SIG-M5 (cell line): Measurements from ENCODE around the gene SHC2.
A peak's percentile ranks its signal among the peaks of the same experiment; 100 is the strongest.

Experiments used
- DNase-seq: peaks from one replicate; lab custom pipeline; 2025; lab: John Stamatoyannopoulos, UW

SHC2 gene, protein sequence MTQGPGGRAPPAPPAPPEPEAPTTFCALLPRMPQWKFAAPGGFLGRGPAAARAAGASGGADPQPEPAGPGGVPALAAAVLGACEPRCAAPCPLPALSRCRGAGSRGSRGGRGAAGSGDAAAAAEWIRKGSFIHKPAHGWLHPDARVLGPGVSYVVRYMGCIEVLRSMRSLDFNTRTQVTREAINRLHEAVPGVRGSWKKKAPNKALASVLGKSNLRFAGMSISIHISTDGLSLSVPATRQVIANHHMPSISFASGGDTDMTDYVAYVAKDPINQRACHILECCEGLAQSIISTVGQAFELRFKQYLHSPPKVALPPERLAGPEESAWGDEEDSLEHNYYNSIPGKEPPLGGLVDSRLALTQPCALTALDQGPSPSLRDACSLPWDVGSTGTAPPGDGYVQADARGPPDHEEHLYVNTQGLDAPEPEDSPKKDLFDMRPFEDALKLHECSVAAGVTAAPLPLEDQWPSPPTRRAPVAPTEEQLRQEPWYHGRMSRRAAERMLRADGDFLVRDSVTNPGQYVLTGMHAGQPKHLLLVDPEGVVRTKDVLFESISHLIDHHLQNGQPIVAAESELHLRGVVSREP

DNA sequence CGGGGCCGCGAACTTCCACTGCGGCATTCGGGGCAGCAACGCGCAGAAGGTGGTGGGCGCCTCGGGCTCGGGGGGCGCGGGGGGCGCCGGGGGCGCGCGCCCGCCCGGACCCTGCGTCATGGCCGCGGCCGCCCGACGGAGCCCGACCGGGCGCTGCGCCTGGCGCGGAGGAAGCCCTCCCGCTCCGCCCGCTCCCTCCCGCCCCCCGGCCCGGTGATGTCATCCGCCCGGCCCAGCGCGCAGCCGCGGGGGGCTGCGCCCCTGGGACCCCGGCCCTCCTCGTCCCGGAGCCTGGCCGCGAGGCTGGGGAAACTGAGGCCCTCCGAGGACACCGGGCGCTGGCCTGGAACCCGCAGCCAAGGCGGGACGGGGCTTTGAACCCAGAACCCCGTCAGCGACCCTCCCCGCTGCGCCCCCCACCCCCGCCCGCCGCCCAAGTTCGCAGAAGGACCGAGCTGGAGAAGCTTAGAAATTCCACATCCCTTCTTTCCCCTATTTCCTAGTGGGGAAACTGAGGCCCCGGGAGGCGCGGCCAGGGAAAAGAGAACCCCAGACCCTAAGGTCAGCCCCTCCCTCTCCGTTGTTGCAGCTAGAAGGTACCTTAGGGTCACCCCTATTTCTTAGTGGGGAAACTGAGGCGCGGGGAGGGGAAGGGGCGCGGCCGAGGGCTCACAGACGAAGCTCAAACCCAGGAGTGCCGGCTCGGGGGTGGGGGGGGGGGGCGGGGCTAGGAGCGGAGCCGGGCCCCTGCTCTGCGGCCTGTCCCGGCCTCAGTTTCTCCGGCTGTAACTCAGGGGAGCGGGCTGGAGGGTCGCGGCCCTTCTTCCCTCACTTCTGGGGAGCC is at the start of gene SHC2:
SHC2 (minus strand) TSS at position 157 of the 844 bp plus-strand sequence; CDS start at position 120, 37 bp downstream.
- DNase-seq, result no peak

DNA sequence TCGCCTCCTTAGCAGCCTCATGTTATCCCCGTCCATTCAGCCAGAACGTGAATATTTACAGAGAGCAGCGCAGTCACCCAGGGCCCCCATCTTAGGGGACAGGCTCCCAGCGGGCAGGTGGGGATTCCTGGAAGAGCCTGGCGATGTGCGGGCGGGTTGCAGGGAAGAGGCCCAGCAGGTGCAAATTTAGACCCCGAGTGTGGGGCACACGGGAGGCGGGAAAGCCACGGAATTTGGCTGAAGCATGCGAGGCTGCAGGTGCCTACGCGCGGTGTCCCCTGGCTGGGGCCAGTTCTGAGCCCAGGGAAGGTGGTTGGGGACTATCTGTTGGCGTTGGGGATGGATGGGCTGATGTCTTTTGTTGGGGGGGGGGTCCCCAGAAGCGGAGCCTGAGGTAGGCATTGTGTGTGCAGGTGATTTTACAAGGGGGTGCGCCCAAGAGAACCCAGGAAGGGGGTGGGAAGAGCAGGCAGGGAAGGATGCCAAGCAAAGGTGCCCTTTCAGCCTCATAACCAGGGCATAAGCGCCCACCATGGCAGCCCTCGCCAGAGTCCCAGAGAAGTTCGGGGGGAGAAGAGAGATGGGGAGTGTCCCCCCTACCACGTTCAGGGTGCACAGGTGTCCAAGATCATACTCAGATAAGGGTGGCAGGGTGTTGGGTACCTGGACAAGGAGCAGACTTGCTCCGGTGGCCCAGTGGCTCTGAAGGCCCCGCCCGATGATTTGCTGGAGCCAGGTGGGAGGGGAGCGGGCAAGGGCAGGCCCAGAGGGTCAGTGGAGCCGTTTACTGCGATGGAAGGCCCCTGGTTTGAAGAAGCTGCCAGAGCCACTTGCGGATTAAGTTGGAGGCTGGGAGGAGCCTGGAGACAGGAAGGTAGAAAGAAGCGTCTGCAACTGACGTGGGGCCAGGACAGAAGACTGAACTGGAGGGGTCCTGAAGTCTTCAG is 47.6 kb upstream of the SHC2 start:
- DNase-seq, result no peak

DNA sequence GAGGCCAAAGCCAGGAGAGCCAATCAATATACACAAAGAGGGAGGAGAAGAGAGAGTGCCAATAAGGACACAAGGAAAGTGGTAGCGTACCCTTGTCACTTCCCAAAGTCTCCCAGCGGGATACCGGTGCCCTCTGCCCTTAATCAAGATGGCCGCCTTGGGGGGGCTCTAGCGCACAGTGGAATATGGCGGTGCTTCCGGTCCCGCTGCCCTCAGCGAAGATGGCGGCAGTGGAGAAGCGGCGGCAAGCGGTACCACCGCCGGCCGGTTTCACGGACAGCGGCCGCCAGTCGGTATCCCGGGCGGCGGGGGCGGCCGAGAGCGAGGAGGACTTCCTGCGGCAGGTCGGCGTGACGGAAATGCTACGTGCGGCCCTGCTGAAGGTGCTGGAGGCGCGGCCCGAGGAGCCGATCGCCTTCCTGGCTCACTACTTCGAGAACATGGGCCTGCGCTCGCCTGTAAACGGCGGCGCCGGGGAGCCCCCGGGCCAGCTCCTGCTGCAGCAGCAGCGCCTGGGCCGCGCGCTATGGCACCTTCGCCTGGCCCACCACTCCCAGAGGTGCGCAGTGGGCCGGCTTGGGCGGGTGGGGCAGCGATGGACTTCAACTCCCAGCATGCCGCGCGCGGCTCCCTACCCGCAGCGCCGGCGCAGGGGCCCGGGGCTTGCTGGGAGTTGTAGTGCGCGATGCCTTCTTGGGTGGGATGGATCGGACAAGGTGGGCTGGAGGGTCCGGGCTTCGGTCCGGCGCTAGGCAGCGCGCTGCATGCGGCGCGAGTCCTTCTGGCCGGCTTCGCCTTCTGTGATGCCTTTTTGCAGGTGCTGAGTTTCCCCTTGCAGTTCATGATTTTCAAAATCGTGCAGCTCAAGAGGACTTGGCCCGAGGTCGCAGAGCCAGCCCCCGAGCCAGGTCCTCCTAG is 46.7 kb upstream of the SHC2 start, which contains the start of gene TPGS1:
TPGS1 (plus strand) TSS at position 212 of the 918 bp plus-strand sequence; CDS start at position 222, 10 bp downstream.
- no peak for DNase-seq

DNA sequence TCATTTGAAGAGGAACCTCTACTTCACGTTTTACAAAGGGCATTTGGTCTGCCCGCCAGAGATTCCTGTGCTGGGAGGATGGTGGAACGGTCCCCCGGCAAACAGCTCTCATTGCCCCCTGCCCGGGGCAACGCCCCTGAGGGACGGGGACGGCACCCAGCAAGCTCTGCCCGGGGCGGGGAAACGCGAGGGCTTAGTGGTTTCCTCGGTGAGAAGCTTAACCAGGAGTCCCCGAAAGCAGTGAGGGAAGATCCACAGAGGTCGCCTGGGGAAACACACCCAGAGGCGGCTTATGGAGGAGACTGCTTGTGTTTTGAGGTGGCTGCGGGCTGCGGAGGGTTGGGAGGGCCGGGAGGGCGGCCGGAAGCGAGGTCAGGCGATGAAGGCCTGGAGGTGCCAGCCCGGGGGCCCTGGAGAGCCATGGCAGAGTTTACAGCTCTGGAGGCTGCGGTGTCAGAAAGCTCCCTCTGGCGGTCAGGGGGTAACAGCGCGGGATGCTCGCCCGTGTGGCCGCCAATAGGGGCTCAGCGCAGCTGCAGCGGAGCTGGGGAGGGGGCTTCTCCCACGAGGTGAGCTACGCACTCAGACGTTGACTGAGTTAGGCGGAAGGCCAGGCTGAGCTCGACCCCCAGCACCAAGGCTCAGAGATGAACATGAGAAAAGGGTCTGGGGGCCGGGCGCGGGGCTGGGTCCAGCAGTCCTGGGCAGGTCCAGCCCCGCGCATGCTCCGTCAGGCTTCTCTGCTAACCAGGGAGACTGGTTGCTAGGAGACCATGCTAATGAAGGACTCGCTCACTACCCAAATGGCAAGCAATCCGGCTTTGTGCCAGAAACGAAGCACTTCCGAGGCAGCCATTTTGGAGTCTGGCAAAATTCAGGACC is 45.8 kb upstream of the SHC2 start:
- DNase-seq, result peak; percentile 95

DNA sequence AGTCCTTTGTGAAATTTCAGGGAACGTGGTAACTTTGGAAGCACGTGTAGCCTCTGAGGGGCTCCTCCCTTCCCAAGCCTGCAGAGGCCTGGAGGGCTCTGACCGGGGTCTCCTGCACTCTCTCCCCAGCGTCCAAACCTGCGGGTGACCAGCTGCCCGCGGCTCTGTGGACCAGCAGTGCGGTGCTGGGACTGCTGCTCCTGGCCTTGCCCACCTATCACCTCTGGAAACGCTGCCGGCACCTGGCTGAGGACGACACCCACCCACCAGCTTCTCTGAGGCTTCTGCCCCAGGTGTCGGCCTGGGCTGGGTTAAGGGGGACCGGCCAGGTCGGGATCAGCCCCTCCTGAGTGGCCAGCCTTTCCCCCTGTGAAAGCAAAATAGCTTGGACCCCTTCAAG is 43.8 kb upstream of the SHC2 start:
- DNase-seq, result no peak

DNA sequence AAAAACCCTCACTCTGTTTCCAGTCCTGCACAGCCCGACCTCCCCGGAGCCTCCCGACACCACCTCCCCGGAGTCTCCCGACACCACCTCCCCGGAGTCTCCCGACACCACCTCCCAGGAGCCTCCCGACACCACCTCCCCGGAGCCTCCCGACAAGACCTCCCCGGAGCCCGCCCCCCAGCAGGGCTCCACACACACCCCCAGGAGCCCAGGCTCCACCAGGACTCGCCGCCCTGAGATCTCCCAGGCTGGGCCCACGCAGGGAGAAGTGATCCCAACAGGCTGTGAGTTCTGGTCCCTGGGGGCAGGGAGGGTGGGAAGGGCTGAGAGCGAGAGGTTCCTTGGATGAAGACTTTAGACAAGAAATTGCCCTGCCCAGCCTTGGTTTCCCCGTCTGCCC is 40.8 kb upstream of the SHC2 start:
- DNase-seq, result no peak

DNA sequence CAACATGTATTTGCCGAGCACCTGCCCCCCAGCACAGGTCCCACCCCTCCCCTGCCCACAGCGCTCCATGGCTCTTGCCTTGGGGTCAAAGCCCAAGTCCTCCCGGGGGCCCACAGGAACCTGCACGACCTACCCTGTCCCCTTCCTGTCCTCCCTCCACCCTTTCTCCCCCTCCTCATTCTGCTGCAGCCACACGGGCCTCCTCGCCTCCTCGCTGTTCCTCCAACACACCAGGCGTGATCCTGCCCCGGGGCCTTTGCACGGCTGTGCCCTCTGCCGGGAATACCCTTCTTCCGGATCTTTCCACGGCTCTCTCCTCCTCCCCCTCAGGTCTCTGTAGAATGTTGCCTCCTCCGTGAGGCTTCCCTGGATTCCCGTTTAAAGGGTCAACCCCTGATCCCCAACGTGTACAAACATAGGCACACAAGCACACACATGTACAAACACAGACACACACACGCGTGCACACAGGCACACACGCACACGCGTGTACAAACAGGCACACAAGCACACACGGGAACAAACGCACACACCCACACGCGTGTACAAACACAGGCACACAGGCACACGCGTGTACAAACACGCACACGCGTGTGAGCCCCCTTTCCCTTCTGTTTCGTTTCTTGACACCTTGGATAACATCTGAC is 38.3 kb upstream of the SHC2 start:
- DNase-seq, result no peak

DNA sequence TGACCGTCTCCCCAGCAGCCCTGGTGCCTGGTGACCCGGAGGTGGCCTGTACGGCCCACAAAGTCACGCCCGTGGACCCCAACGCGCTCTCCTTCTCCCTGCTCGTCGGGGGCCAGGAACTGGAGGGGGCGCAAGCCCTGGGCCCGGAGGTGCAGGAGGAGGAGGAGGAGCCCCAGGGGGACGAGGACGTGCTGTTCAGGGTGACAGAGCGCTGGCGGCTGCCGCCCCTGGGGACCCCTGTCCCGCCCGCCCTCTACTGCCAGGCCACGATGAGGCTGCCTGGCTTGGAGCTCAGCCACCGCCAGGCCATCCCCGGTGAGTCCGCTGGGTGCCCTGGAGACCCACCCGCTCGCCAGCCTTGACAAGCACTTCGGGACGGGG is 37.7 kb upstream of the SHC2 start:
- DNase-seq, result no peak

DNA sequence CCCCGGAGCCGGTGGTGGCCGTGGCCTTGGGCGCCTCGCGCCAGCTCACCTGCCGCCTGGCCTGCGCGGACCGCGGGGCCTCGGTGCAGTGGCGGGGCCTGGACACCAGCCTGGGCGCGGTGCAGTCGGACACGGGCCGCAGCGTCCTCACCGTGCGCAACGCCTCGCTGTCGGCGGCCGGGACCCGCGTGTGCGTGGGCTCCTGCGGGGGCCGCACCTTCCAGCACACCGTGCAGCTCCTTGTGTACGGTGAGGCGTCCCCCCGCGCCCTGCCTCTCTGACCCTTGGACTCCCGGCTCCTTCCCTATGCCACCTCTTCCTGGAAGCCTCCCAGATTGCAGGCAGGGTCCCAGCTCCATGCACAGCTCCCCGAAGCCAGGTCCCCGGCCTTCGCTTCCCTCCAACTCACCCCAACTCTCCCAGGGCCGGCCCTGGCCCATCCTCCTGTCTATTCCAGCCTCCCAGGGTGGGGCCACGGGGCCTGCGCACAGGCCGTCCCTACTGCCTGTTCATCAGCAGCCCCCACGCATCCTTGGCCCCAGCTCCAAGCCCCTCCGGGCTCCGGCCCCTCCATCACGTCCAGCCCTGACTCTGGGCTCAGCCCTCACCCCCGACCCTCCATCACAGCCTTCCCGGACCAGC is 37.2 kb upstream of the SHC2 start:
- no peak for DNase-seq

DNA sequence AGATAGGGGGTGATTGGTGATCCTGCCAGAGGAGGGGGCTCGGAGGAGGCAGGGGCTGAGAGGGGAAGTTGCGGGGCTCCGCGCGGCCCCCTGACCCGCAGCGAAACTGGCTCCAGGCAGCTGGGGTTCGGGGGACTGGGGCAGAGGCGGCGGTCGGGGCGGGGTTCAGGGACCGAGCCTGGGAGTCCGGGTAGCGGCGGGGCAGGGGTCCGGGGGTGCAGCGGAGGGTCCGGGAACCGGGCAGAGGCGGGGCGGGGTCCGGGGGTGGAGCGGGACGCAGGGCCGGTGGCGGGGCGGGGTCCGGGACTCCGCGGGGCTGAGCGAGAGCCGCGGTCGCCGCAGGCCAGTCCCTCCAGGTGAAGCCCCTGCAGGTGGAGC is 36.6 kb upstream of the SHC2 start:
- no peak for DNase-seq

DNA sequence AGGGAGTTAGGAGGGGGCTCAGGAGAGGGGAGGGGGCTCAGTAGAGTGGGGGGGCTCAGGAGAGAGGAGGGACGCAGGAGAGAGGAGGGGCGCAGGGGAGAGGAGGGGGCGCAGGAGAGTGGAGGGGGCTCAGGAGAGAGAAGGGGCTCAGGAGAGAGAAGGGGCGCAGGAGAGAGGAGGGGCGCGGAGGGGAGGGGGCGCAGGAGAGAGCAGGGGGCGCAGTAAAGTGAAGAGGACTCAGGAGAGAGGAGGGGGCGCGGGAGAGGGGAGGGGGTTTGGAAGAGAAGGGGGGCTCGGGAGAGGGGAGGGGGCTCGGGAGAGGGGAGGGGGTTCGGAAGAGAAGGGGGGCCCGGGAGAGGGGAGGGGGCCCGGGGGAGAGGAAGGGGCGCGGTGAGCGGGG is 36.2 kb upstream of the SHC2 start:
- DNase-seq, result no peak

DNA sequence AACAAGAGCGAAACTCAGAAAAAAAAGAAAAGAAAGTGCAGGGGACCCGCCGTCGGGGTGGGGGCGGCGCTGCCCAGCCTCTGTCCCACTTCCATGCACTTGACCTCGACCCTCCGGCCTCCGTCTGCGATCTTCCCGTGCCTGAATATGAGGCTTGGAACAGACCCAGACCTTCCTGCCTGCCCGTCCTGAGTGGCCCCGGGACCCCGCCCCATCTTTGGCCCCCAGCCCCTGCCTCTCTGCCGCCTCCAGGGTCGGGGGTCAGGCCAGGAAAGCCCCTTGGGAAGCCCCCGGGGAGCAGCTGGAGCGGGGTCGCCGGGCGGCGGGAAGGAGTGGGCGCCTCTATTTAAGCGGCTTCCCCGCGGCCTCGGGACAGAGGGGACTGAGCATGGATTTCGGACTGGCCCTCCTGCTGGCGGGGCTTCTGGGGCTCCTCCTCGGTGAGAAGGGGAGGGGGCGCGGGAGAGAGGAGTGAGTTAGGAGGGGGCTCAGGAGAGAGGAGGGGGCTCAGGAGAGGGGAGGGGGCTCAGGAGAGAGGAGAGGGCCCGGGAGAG is 35.4 kb upstream of the SHC2 start, which contains the start of gene MADCAM1:
MADCAM1 (plus strand) TSS at position 375 of the 554 bp plus-strand sequence; CDS start at position 389, 14 bp downstream.
- DNase-seq, result no peak

DNA sequence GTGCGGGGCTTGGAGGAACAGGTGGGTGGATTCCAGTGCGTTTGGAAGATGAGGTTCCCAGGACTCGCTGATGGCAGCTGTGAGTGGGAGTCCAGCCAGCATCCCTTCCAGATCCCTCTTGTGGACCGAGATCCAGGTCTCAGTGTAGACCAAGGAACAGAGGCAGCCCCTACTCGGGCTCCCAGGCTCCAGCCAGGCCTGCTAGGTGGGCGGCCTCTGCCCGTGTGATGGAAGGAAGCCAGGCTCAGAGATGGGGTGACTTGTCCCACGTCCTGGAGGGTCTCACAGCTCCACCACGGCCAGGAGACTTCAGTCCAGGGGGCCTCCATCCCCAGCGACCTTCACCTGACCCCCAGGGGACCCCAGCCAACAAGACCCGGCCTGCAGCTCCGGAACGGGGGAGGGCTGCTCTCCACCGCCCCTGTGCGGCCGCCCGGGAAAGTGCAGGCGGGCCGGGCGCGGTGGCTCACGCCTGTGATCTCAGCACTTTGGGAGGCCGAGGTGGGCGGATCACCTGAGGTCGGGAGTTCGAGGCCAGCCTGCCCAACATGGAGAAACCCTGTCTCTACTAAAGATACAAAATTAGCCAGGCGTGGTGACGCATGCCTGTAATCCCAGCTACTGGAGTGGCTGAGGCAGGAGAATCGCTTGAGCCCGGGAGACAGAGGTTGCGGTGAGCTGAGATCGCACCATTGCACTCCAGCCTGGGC is 34.7 kb upstream of the SHC2 start:
- no peak for DNase-seq

DNA sequence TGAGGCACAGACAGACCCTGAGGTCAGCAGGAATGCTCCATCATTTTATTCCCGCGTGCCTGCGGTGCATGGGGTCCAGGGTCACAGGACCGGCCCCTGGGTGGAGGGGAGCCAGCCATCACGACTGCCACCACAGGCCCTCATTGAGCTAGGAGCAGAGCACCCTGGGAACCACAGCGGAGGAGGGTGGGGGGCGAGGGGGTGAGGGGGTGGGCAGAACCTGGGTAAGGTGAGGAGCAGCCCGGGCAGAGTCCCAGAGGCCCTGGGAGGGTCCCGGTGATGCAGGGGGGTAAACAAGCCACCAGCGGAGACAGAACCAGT is 34.2 kb upstream of the SHC2 start:
- DNase-seq, result no peak

DNA sequence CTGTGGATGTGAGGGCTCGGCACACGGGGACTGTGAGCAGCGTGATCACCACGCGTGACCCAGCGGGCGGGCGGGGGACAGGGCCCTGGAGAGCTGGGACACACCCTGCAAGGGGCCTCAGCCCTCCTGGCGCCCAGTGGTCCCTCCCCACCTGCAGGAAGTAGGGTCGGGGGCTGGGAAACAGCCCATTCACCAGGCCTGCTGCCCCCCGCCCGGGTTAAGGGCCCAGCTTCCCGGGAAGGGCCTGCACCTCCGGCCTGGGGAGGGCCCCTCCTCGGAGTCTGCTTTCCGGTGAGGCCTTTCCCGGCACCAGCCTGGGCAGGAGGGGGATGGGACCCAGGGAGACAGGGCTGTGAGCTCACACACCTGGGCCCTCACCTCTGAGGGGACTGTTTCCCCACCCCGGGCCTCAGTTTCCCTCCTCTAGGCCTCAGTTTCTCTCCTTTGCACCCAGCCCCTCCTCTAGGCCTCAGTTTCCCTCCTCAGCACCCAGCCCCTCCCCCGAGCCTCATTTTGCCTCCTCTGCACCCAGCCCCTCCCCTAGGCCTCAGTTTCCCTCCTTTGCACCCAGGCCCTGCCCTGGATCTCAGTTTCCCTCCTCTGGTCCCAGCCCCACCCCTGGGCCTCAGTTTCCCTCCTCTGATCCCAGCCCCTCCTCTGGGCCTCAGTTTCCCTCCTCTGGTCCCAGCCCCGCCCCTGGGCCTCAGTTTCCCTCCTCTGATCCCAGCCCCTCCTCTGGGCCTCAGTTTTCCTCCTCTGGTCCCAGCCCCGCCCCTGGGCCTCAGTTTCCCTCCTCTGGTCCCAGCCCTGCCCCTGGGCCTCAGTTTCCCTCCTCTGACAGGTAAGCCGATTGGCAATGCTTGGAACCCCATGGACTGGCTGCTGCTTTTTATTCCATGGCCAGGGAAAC is 33.6 kb upstream of the SHC2 start:
- no peak for DNase-seq

DNA sequence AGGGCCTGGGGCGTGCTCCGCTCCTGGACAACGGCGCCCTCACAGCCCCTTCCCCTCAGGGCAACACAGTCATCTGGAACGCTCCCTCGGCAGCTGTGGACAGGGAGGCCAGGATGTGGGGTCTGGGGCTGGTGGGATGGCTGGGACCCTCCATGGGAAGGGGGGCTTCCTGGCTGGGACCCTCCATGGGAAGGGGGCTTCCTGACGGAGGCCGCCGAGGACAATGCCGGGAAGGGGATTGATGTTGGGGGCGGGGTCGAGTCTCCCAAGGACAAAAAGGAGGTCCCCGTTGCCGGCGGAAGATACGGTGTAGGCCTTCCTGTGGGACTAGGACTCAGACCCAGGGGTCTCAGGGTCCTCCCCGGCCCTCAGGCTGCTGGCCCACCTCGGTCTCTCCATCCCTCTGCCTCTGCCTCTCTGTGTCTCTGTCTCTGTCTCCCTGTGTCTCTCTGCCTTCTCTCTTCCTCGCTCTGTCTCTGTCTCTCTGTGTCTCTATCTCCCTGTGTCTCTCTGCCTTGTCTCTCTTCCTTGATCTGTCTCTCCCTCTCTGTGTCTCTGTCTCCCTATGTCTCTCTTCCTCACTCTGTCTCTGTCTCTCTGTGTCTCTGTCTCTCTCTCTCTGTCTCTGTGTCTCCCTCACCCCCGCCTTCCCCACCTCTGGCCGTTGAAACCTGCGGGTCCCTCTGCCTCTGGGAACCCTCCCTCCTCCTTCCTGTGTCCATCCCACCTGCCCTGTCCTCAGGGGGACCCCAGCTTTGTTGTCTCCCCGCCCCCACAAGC is 32.7 kb upstream of the SHC2 start:
- DNase-seq, result no peak
